ENCODE measurements around the gene ITIH1.

DNA sequence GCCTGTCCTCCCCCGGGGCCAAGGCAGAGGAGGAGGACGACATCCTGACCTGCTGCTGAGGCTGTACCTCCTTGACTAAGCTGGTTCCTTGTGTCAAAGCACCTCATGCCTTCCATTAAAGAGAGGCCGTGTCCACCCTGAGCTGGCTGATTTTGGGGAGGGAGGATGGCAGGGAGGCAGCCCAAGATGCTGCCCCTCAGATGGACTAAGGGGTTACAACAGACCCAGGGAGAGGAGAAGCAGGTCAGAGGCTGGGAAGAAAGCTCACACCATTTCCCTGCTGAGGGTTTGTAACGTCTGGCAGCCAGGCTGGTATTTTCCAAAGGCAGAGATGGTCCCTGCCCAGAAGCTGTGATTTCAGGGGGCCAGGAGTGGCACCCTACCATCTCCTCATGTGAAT, 14.5 kb downstream of the ITIH1 start:
- TF ChIP-seq, protein P1, sequence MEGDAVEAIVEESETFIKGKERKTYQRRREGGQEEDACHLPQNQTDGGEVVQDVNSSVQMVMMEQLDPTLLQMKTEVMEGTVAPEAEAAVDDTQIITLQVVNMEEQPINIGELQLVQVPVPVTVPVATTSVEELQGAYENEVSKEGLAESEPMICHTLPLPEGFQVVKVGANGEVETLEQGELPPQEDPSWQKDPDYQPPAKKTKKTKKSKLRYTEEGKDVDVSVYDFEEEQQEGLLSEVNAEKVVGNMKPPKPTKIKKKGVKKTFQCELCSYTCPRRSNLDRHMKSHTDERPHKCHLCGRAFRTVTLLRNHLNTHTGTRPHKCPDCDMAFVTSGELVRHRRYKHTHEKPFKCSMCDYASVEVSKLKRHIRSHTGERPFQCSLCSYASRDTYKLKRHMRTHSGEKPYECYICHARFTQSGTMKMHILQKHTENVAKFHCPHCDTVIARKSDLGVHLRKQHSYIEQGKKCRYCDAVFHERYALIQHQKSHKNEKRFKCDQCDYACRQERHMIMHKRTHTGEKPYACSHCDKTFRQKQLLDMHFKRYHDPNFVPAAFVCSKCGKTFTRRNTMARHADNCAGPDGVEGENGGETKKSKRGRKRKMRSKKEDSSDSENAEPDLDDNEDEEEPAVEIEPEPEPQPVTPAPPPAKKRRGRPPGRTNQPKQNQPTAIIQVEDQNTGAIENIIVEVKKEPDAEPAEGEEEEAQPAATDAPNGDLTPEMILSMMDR (conservative IDR thresholded peaks at IDR 0.05; ENCODE audit: low read depth in 2 of 2) = no peak
- TF ChIP-seq, protein P2, sequence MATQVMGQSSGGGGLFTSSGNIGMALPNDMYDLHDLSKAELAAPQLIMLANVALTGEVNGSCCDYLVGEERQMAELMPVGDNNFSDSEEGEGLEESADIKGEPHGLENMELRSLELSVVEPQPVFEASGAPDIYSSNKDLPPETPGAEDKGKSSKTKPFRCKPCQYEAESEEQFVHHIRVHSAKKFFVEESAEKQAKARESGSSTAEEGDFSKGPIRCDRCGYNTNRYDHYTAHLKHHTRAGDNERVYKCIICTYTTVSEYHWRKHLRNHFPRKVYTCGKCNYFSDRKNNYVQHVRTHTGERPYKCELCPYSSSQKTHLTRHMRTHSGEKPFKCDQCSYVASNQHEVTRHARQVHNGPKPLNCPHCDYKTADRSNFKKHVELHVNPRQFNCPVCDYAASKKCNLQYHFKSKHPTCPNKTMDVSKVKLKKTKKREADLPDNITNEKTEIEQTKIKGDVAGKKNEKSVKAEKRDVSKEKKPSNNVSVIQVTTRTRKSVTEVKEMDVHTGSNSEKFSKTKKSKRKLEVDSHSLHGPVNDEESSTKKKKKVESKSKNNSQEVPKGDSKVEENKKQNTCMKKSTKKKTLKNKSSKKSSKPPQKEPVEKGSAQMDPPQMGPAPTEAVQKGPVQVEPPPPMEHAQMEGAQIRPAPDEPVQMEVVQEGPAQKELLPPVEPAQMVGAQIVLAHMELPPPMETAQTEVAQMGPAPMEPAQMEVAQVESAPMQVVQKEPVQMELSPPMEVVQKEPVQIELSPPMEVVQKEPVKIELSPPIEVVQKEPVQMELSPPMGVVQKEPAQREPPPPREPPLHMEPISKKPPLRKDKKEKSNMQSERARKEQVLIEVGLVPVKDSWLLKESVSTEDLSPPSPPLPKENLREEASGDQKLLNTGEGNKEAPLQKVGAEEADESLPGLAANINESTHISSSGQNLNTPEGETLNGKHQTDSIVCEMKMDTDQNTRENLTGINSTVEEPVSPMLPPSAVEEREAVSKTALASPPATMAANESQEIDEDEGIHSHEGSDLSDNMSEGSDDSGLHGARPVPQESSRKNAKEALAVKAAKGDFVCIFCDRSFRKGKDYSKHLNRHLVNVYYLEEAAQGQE (IDR thresholded peaks at IDR 0.05; ENCODE audit: unreplicated experiment) = no peak
- TF ChIP-seq EZH2 (IDR thresholded peaks at IDR 0.05; ENCODE audit: low read depth, unreplicated experiment) (no peak), POLR2AphosphoS5 (IDR thresholded peaks at IDR 0.05; ENCODE audit: low read depth) (no peak)
